Choroid plexus epithelial cell (primary cell): ENCODE measurements around the gene ARHGEF7.

ENCODE experiments used
- DNase-seq: peaks from one replicate; pipeline ENCODE4 v3.0.0-alpha.2; 2010; ENCODE audit warnings: low read depth
- H3K4me3 ChIP-seq: 2 replicates; pipeline ENCODE4 v1.5.1; 2011; ENCODE audit warnings: low read depth, mild to moderate bottlenecking, control low read depth, low read length, moderate library complexity
- TF ChIP-seq, protein P1 (sequence below): conservative IDR thresholded peaks from 2 replicates; pipeline ENCODE4 v1.5.1; 2011; ENCODE audit warnings: low read depth, mild to moderate bottlenecking, control low read depth, inconsistent platforms, low read length, moderate library complexity

ARHGEF7 gene

DNA sequence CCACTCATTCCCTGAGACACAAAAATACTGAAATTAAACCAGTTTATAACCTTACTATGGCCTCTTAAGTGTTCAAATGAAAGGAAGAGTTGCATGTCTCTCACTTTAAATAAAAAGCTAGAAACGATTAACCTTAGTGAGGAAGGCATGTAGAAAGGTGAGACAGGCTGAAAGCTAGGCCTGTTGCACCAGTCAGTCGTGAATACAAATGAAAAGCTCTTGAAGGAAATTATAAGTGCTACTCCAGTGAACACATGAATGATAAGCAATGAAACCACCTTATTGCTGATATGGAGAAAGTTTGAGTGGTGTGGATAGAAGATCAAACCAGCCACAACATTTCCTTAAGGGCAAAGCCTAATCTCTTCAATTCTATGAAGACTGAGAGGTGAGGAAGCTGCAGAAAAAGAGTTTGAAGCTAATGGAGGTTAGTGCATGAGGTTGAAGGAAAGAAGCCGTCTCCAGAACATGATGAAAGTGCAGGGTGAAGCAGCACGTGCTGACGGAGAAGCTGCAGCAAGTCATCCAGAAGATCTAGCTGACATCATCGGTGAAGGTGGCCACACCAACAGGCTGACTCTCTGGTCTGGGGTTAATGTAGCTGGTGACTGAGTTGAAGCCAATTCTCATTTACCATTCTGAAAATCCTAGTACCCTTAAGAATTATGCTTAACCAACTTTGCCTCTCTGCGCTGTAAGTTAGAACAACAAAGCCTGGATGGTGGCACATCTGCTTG, 110.9 kb downstream of the ARHGEF7 start:
- no peak overlapping the region for H3K4me3 ChIP-seq
- TF ChIP-seq, protein P1, sequence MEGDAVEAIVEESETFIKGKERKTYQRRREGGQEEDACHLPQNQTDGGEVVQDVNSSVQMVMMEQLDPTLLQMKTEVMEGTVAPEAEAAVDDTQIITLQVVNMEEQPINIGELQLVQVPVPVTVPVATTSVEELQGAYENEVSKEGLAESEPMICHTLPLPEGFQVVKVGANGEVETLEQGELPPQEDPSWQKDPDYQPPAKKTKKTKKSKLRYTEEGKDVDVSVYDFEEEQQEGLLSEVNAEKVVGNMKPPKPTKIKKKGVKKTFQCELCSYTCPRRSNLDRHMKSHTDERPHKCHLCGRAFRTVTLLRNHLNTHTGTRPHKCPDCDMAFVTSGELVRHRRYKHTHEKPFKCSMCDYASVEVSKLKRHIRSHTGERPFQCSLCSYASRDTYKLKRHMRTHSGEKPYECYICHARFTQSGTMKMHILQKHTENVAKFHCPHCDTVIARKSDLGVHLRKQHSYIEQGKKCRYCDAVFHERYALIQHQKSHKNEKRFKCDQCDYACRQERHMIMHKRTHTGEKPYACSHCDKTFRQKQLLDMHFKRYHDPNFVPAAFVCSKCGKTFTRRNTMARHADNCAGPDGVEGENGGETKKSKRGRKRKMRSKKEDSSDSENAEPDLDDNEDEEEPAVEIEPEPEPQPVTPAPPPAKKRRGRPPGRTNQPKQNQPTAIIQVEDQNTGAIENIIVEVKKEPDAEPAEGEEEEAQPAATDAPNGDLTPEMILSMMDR, result no peak
- DNase-seq, result no peak

DNA sequence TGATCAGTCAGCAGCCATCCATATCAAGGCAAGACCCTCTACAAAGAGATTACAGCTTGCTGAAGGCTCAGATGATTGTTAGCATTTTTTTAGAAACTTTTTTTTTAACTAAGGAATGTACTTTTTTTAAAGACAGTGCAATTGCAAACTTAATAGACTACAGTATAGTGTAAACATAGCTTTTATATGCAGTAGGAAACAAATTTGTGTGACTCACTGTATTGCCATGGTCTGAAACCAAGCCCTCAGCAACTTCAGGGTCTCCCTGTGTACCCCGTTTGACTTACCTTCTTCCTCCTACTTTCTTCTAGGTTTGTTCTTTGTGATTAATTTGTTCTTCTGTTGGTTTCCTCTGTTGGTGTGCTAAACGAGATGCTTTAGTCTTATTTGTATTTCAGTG, 112.3 kb downstream of the ARHGEF7 start:
- H3K4me3 ChIP-seq, result no peak overlapping the region
- no peak for DNase-seq
- TF ChIP-seq, protein P1, result no peak

- peak; percentile 95 for DNase-seq
- TF ChIP-seq, protein P1, result no peak
- peak overlapping the region; percentile 25 for H3K4me3 ChIP-seq
Measured at GRCh38 chr13:111228262-111229144, 113.4 kb downstream of the ARHGEF7 start.

DNA sequence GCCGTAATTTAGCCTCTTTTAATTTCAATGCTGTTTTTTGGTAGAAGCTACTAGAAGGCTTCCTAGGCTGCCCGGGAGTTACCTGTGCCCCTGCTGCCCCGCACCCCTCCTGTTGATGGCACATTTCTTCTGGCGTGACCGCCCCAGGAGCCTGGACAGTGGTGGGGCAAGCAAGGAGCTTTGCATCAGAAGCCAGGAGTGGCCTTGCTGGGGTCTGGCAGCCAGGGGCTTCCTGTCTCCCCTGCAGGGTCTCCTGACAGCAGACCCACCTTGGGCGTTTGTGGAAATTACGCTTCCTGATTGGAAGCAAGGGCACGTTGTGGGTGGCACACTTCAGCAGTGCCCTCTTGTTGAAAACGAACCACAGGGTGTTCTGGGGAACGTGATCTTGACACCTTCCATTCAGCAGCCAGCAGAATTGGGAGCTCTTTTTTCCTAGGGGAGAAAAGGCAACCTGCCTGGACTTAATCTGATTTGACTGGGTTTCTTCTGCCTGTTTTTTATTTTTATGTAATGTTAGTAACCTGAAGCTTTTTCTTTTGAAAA, 115.3 kb downstream of the ARHGEF7 start:
- H3K4me3 ChIP-seq, result no peak overlapping the region
- TF ChIP-seq, protein P1, result no peak
- no peak for DNase-seq

GRCh38 chr13:111232191-111232590, 117.1 kb downstream of the ARHGEF7 start:
- no peak overlapping the region for H3K4me3 ChIP-seq
- TF ChIP-seq, protein P1, result no peak
- DNase-seq, result no peak

GRCh38 chr13:111233080-111233479, 118.0 kb downstream of the ARHGEF7 start:
- H3K4me3 ChIP-seq, result no peak overlapping the region
- no peak for DNase-seq
- TF ChIP-seq, protein P1, result no peak
